ENCODE measurements around the gene SCMH1. TPM values are rescaled to one million over a fixed set of nuclear protein-coding genes. Genes with fewer than 3 reads are reported as not detected.
A peak's percentile ranks its signal among the peaks of the same experiment; 100 is the strongest.

SCMH1 gene
- total and polyA plus RNA-seq, 12 donors = 29.3 to 62.5 (median 42.2) TPM

DNA sequence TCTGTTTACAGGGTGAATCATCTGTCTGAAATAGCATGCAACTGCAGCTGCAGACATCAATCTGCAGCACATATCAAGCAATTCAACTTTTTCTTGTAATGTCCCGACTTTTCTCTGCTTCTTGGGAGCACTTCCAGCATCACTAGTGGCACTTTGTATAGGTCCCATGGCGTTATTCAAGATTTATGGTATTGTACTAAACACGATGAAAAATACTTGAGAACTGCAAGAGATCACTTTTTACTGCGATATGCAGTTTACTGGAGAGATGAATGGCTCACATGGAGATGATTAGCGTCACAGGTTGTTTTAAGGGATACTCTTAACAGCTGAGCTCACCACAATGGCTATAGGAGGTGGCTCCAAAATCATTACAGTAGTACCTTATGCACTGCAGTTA is 7.2 kb upstream of the SCMH1 start:
- intact Hi-C loops (cut with DNase I) = no loop called here
- no peaks in the 10 kb centered on the region for H3K36me3 ChIP-seq (replicated peaks in 1 of 2)
- DNase-seq = no peak
- H3K27ac ChIP-seq = no peak overlapping the region
- H3K27me3 ChIP-seq = no peaks in the 10 kb centered on the region
- H3K4me3 ChIP-seq = no peak overlapping the region
- TF ChIP-seq POLR2A (IDR thresholded peaks at IDR 0.05) (no peak), CTCF (IDR thresholded peaks at IDR 0.05) (no peak)
- H3K4me1 ChIP-seq (replicated peaks in 1 of 2) = no peaks in the 10 kb centered on the region
- no peaks in the 10 kb centered on the region for H3K9me3 ChIP-seq (replicated peaks in 1 of 3)
- 72 to 79% (median 75%) methylated on average over 5 of the region's 5 CpGs for WGBS, 4 donors

GRCh38 chr1:41246568-41246967 is 4.5 kb upstream of the SCMH1 start:
- TF ChIP-seq CTCF (IDR thresholded peaks at IDR 0.05) = no peak
- no peak for TF ChIP-seq POLR2A (IDR thresholded peaks at IDR 0.05)
- no peak for DNase-seq
- no peak overlapping the region for H3K27ac ChIP-seq
- peaks cover 4 to 5% of the 10 kb centered on the region in 2 donors for H3K4me1 ChIP-seq (replicated peaks in 1 of 2)
- H3K36me3 ChIP-seq (replicated peaks in 1 of 2) = no peaks in the 10 kb centered on the region
- no peaks in the 10 kb centered on the region for H3K9me3 ChIP-seq (replicated peaks in 1 of 3)
- no peak overlapping the region for H3K4me3 ChIP-seq
- intact Hi-C loops (cut with DNase I) = no loop called here
- H3K27me3 ChIP-seq = no peaks in the 10 kb centered on the region
- 84 to 95% (median 88%) methylated on average over 1 of the region's 1 CpG for WGBS, 4 donors

GRCh38 chr1:41245659-41246058 is 3.6 kb upstream of the SCMH1 start:
- no peaks in the 10 kb centered on the region for H3K36me3 ChIP-seq (replicated peaks in 1 of 2)
- no peaks in the 10 kb centered on the region for H3K27me3 ChIP-seq
- intact Hi-C loops (cut with DNase I) = no loop called here
- DNase-seq = no peak
- no peak overlapping the region for H3K27ac ChIP-seq
- H3K4me1 ChIP-seq (replicated peaks in 1 of 2) = peaks cover 4 to 11% of the 10 kb centered on the region in 2 donors
- H3K4me3 ChIP-seq = no peak overlapping the region
- WGBS, 4 donors = 84 to 95% (median 86%) methylated on average over 2 of the region's 2 CpGs
- TF ChIP-seq POLR2A (IDR thresholded peaks at IDR 0.05) (no peak), CTCF (IDR thresholded peaks at IDR 0.05) (no peak)
- H3K9me3 ChIP-seq (replicated peaks in 1 of 3) = no peaks in the 10 kb centered on the region

GRCh38 chr1:41243079-41243385 is 926 bp upstream of the SCMH1 start:
- no peak for DNase-seq
- peak overlapping the region in 1 of 4 donors; percentile 97 for H3K4me3 ChIP-seq
- H3K36me3 ChIP-seq (replicated peaks in 1 of 2) = no peaks in the 10 kb centered on the region
- peaks cover 15 to 37% of the 10 kb centered on the region in 2 donors for H3K4me1 ChIP-seq (replicated peaks in 1 of 2)
- intact Hi-C loops (cut with DNase I) = no loop called here
- WGBS, 4 donors = 81 to 87% (median 85%) methylated on average over 3 of the region's 3 CpGs
- H3K27me3 ChIP-seq = no peaks in the 10 kb centered on the region
- no peak for TF ChIP-seq CTCF (IDR thresholded peaks at IDR 0.05)
- no peak for TF ChIP-seq POLR2A (IDR thresholded peaks at IDR 0.05)
- H3K9me3 ChIP-seq (replicated peaks in 1 of 3) = no peaks in the 10 kb centered on the region
- no peak overlapping the region for H3K27ac ChIP-seq
